GM12878 (cell line): ENCODE measurements around the gene SKIL. TPM values are rescaled to one million over a fixed set of nuclear protein-coding genes. Genes with fewer than 3 reads are reported as not detected.

Source experiments
- ATAC-seq: fragments of 200-7000 bp; cut with Tn5 transposase; 3 replicates; pipeline ENCODE4 v1.9.1; 2020; ENCODE audit warnings: mild to moderate bottlenecking, moderate library complexity
- BruUV-seq: library from RNA; stranded (reverse); fragments of 400-500 nt; replicated peaks from 2 replicates; lab custom pipeline; 2021; lab: Mats Ljungman, UMichigan
- CTCF ChIA-PET: fragments of 300-600 bp; sonication (Branson Sonifier 250); formaldehyde crosslinking; extraction: SDS; loops from one replicate; lab custom pipeline; 2021; ENCODE audit warnings: inconsistent platforms; lab: Yijun Ruan, JAX
- POLR2A ChIA-PET: fragments of 350-600 bp; formaldehyde crosslinking; extraction: SDS; loops from one replicate; lab custom pipeline; 2021; ENCODE audit warnings: inconsistent platforms; lab: Charles Lee
- RAD21 ChIA-PET: fragments of 300-600 bp; sonication (Branson Sonifier 250); formaldehyde crosslinking; loops from one replicate; lab custom pipeline; 2023; ENCODE audit warnings: antibody characterized with exemption; ENCODE audit not compliant: unreplicated experiment; lab: Charles Lee
- SMC1A ChIA-PET: fragments of 300-600 bp; sonication (Branson Sonifier 250); formaldehyde crosslinking; loops from one replicate; lab custom pipeline; 2023; ENCODE audit not compliant: unreplicated experiment, uncharacterized antibody; lab: Charles Lee
- DNase-seq: peaks from one replicate; pipeline ENCODE4 v3.0.0-alpha.2; 2011; ENCODE audit warnings: low read depth, low spot score
- FAIRE-seq: peaks from 3 replicates; lab custom pipeline; 2011; peaks lifted over from hg19 to GRCh38; lab: Jason Lieb, UNC
- H2AFZ ChIP-seq: 2 replicates; pipeline ENCODE4 v1.6.0; 2011; ENCODE audit warnings: low read depth, low read length, control low read depth; ENCODE audit not compliant: control insufficient read depth
- H3K27ac ChIP-seq: 2 replicates; pipeline ENCODE4 v1.5.1; 2011; ENCODE audit warnings: control low read depth; ENCODE audit not compliant: control insufficient read depth, insufficient read depth
- H3K27me3 ChIP-seq, 2 experiments: replicated peaks in 1 of 2; 2 replicates each; pipeline versions ENCODE4 v1.6.0 to v1.6.1; 2011; ENCODE audit warnings: low read length in 1 of 2; ENCODE audit not compliant: control insufficient read depth in 2 of 2, insufficient read depth in 2 of 2
- H3K36me3 ChIP-seq, 2 experiments: 2 replicates each; pipeline ENCODE4 v1.5.1; 2011; ENCODE audit warnings: low read length in 1 of 2; ENCODE audit not compliant: control insufficient read depth in 2 of 2, insufficient read depth in 2 of 2
- H3K4me1 ChIP-seq: 2 replicates; pipeline ENCODE4 v1.6.1; 2011; ENCODE audit warnings: mild to moderate bottlenecking, low read length, moderate library complexity, mixed read lengths; ENCODE audit not compliant: control insufficient read depth, insufficient read depth
- H3K4me2 ChIP-seq: 2 replicates; pipeline ENCODE4 v1.6.0; 2011; ENCODE audit warnings: control low read depth; ENCODE audit not compliant: control insufficient read depth, insufficient read depth
- H3K4me3 ChIP-seq: fragments of 200-600 bp; sonication (generic); 2 replicates; pipeline ENCODE4 v1.5.1; 2016
- H3K79me2 ChIP-seq: 2 replicates; pipeline ENCODE4 v1.6.0; 2011; ENCODE audit warnings: low read length; ENCODE audit not compliant: control insufficient read depth, insufficient read depth
- H3K9ac ChIP-seq: 2 replicates; pipeline ENCODE4 v1.8.0; 2011; ENCODE audit warnings: low read length, control low read depth, mixed read lengths; ENCODE audit not compliant: control insufficient read depth, insufficient read depth
- H3K9me3 ChIP-seq: replicated peaks from 3 replicates; pipeline ENCODE4 v1.5.1; 2011; ENCODE audit warnings: mild to moderate bottlenecking, low read length; ENCODE audit not compliant: control insufficient read depth, insufficient read depth
- H4K20me1 ChIP-seq: 2 replicates; pipeline ENCODE4 v1.6.0; 2011; ENCODE audit not compliant: control insufficient read depth, insufficient read depth
- BRCA1 ChIP-seq: IDR thresholded peaks from 2 replicates; pipeline ENCODE4 v1.6.1; 2011; ENCODE audit warnings: low read depth, low read length, improper control_type of control experiment
- CEBPB ChIP-seq, 2 experiments: fragments of 150-350 bp in 1 of 2; IDR thresholded peaks; 2 replicates each; pipeline ENCODE4 v1.6.1; 2012 to 2014; ENCODE audit warnings: low read depth in 2 of 2, low read length in 2 of 2, borderline replicate concordance in 1 of 2, inconsistent platforms in 1 of 2
- CHD1 ChIP-seq: IDR thresholded peaks from 2 replicates; pipeline ENCODE4 v1.6.1; 2012; ENCODE audit warnings: low read depth, low read length, improper control_type of control experiment
- CREM ChIP-seq: IDR thresholded peaks from 2 replicates; pipeline ENCODE4 v1.6.1; 2014; ENCODE audit warnings: antibody characterized with exemption, low read depth
- KDM1A ChIP-seq: fragments of 200-600 bp; sonication (generic); IDR thresholded peaks from 2 replicates; pipeline ENCODE4 v1.6.1; 2016; ENCODE audit warnings: borderline replicate concordance
- NR2C1 ChIP-seq: fragments of 450-650 bp; IDR thresholded peaks from 2 replicates; pipeline ENCODE4 v1.6.1; 2017; ENCODE audit warnings: antibody characterized with exemption, mild to moderate bottlenecking, moderate library complexity
- POU2F2 ChIP-seq: IDR thresholded peaks from 3 replicates; pipeline ENCODE4 v1.6.1; 2011; ENCODE audit warnings: low read depth, mild to moderate bottlenecking, low read length, borderline replicate concordance
- RAD21 ChIP-seq: IDR thresholded peaks from 2 replicates; pipeline ENCODE4 v1.6.1; 2011; ENCODE audit warnings: mild to moderate bottlenecking, low read depth, low read length, moderate library complexity; ENCODE audit not compliant: insufficient read depth
- RCOR1 ChIP-seq: conservative IDR thresholded peaks from 2 replicates; pipeline ENCODE4 v1.6.1; 2012; ENCODE audit warnings: low read depth, low read length, improper control_type of control experiment
- SRF ChIP-seq, 2 experiments: IDR thresholded peaks; 2 replicates each; pipeline ENCODE4 v1.6.1; 2011; ENCODE audit warnings: low read depth in 2 of 2, low read length in 2 of 2, mild to moderate bottlenecking in 1 of 2, moderate library complexity in 1 of 2
- WGBS: methylation state at CpG from one replicate; pipeline ENCODE4 v1.1.6; 2016; ENCODE audit warnings: low lambda C conversion rate; ENCODE audit not compliant: insufficient replicate concordance, insufficient coverage; ENCODE audit errors: missing lambda C conversion rate; 5-methylcytosine and 5-hydroxymethylcytosine counted together
- in situ Hi-C: fragments of 300-500 bp; cut with MboI; formaldehyde crosslinking; loops from 9 replicates; pipeline ENCODE4 v1.14.3; 2018; ENCODE audit warnings: mixed read lengths
- intact Hi-C: fragments of 100-400 bp; cut with micrococcal nuclease; formaldehyde crosslinking; loops from one replicate; pipeline ENCODE4 v1.14.2; 2022; ENCODE audit not compliant: unreplicated experiment
- polyA plus RNA-seq, 11 experiments: library from polyadenylated mRNA; depleted of rRNA in 4 of 11; unstranded in 6 of 11; stranded (reverse) in 5 of 11; fragments of >200 nt; fragmentation: Nextera tagmentation in 4 of 11; fragmentation: Illumina TruSeq in 1 of 11; extraction: Ambion mirVana in 4 of 11; extraction: Trizol in 1 of 11; gene quantifications; 1 replicate in 1 of 11; 2 replicates in 10 of 11; pipeline versions ENCODE4 v1.2.1 to v1.2.3, GENCODE V29; 2011 to 2016; ENCODE audit warnings: inconsistent platforms in 2 of 11, missing spikeins in 2 of 11, low read depth in 1 of 11
- total RNA-seq, 4 experiments: library from RNA; depleted of rRNA in 3 of 4; stranded (reverse); fragments of >200 nt in 3 of 4; fragmentation: Illumina TruSeq in 1 of 4; extraction: Trizol in 1 of 4; gene quantifications; 2 replicates each; pipeline versions ENCODE4 v1.2.1 to v1.2.3, GENCODE V29; 2013 to 2021
- TF ChIP-seq, protein P1 (sequence below): fragments of 450-650 bp; IDR thresholded peaks from 2 replicates; pipeline ENCODE4 v1.6.1; 2016; ENCODE audit warnings: mild to moderate bottlenecking, moderate library complexity, borderline replicate concordance
- TF ChIP-seq, protein P2 (sequence below): IDR thresholded peaks from 2 replicates; pipeline ENCODE4 v1.6.1; 2012; ENCODE audit warnings: mild to moderate bottlenecking, low read depth, low read length
- TF ChIP-seq, protein P3 (sequence below): fragments of 450-650 bp; IDR thresholded peaks from 2 replicates; pipeline ENCODE4 v1.6.1; 2016; ENCODE audit warnings: mild to moderate bottlenecking

Gene SKIL
- total and polyA plus RNA-seq, 10 of the 15 experiments (the other 5 are each of a cell fraction or from before 2014, with no cell fraction given), result 2.7 to 14.8 (median 6.7) TPM

DNA sequence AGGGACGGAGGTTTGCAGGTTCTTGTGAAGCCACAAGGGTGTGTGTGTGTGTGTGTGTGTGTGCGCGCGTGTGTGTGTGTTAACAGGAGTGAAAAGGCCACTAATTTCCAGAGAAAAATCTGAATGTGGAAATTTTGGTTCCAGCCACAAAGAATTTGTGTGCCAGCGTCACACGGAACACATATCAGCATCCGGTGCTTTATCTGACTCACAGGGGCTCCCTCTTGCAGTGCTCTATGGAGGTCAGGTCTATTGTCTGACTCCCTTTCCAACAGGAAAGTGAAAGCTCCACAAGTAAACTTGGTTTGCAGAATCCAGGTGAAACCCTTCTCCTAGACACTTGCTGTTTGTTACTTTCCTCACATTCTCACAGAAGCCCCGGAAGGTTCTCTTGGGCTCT, 67.4 kb downstream of the SKIL start (continued):
- no peak for TF ChIP-seq NR2C1
- no peak for TF ChIP-seq CREM
- TF ChIP-seq, protein P1, sequence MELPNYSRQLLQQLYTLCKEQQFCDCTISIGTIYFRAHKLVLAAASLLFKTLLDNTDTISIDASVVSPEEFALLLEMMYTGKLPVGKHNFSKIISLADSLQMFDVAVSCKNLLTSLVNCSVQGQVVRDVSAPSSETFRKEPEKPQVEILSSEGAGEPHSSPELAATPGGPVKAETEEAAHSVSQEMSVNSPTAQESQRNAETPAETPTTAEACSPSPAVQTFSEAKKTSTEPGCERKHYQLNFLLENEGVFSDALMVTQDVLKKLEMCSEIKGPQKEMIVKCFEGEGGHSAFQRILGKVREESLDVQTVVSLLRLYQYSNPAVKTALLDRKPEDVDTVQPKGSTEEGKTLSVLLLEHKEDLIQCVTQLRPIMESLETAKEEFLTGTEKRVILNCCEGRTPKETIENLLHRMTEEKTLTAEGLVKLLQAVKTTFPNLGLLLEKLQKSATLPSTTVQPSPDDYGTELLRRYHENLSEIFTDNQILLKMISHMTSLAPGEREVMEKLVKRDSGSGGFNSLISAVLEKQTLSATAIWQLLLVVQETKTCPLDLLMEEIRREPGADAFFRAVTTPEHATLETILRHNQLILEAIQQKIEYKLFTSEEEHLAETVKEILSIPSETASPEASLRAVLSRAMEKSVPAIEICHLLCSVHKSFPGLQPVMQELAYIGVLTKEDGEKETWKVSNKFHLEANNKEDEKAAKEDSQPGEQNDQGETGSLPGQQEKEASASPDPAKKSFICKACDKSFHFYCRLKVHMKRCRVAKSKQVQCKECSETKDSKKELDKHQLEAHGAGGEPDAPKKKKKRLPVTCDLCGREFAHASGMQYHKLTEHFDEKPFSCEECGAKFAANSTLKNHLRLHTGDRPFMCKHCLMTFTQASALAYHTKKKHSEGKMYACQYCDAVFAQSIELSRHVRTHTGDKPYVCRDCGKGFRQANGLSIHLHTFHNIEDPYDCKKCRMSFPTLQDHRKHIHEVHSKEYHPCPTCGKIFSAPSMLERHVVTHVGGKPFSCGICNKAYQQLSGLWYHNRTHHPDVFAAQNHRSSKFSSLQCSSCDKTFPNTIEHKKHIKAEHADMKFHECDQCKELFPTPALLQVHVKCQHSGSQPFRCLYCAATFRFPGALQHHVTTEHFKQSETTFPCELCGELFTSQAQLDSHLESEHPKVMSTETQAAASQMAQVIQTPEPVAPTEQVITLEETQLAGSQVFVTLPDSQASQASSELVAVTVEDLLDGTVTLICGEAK, result no peak
- TF ChIP-seq KDM1A, result no peak
- no peak for TF ChIP-seq BRCA1

DNA sequence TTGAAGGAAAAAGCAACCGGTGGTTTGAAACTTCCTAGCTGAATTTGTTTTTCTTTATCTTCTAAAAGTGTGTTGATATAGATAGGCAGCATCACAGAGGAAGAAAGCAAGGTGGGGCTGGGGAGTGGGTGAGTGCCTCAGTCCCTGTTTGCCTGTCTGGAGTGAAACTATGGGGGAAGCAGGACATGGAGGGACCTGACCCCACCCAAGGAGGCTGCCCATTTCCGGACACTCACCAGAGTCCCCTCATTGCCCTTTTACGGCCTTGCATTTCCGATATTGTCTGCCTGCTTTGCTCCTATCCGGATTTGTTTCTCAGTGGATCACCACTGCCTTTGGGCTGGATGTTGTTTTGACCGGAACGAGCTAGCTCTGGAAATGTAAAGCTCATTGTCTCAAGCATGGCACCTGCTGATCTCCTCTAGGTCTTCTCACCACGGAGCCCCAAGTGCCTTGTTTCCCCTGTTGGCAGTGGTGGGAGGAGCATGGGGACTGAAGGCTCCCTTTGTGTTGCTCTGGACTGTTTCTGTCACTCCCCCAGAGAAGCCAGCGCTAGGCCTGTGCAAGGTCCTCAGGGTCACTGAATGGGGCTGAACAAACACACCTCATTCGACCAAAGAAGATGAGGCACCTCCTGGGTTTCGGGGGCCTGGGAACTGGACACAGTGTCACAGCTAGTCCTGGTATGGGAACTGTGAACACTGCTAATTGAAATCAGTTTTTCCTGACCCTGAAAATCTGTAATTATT, 68.2 kb downstream of the SKIL start:
- CTCF ChIA-PET, result interaction anchor here (2.0 kb wide), 1 partner anchor 12 kb away, joined by 8 read pairs; no protein-coding TSS in a partner anchor
- Histone ChIP-seq H3K27ac (no peak overlapping the region), H3K4me3 (no peak overlapping the region), H4K20me1 (no peaks in the 10 kb centered on the region; the same call in 1 of the 2 replicates), H3K9me3 (no peaks in the 10 kb centered on the region), H3K36me3 (no peaks in the 10 kb centered on the region), H3K27me3 (no peaks in the 10 kb centered on the region; a peak in 1 of 4 replicates), H3K4me2 (no peak overlapping the region), H3K79me2 (no peaks in the 10 kb centered on the region), H3K4me1 (peaks cover 16% of the 10 kb centered on the region), H3K9ac (no peak overlapping the region), H2AFZ (no peak overlapping the region)
- FAIRE-seq (no peak), DNase-seq (no peak), ATAC-seq (0 out of 3 replicates have a peak, but pooled peaks have one; percentile 20)
- no TSS peak for BruUV-seq
- 61% methylated on average over 11 of the region's 11 CpGs for WGBS
- SMC1A ChIA-PET, result interaction anchor here (0.8 to 1.3 kb wide), 3 partner anchors 10 to 49 kb away, joined by 3 read pairs; no protein-coding TSS in a partner anchor
- intact Hi-C loops (loop anchor here (5.0 kb wide), 1 partner anchor 207 kb away; no protein-coding TSS in a partner anchor), in situ Hi-C loops (no loop called here)
- RAD21 ChIA-PET, result no interaction called here
- POLR2A ChIA-PET, result no interaction called here
- TF ChIP-seq, protein P2, sequence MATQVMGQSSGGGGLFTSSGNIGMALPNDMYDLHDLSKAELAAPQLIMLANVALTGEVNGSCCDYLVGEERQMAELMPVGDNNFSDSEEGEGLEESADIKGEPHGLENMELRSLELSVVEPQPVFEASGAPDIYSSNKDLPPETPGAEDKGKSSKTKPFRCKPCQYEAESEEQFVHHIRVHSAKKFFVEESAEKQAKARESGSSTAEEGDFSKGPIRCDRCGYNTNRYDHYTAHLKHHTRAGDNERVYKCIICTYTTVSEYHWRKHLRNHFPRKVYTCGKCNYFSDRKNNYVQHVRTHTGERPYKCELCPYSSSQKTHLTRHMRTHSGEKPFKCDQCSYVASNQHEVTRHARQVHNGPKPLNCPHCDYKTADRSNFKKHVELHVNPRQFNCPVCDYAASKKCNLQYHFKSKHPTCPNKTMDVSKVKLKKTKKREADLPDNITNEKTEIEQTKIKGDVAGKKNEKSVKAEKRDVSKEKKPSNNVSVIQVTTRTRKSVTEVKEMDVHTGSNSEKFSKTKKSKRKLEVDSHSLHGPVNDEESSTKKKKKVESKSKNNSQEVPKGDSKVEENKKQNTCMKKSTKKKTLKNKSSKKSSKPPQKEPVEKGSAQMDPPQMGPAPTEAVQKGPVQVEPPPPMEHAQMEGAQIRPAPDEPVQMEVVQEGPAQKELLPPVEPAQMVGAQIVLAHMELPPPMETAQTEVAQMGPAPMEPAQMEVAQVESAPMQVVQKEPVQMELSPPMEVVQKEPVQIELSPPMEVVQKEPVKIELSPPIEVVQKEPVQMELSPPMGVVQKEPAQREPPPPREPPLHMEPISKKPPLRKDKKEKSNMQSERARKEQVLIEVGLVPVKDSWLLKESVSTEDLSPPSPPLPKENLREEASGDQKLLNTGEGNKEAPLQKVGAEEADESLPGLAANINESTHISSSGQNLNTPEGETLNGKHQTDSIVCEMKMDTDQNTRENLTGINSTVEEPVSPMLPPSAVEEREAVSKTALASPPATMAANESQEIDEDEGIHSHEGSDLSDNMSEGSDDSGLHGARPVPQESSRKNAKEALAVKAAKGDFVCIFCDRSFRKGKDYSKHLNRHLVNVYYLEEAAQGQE, result no peak
- TF ChIP-seq RAD21, result no peak
- no peak for TF ChIP-seq POU2F2
- TF ChIP-seq BRCA1, result no peak
- TF ChIP-seq SRF (IDR thresholded peaks at IDR 0.05; ENCODE audit: low read depth in 2 of 2, low read length in 2 of 2), result no peak
- no peak for TF ChIP-seq CHD1
- TF ChIP-seq, protein P3, sequence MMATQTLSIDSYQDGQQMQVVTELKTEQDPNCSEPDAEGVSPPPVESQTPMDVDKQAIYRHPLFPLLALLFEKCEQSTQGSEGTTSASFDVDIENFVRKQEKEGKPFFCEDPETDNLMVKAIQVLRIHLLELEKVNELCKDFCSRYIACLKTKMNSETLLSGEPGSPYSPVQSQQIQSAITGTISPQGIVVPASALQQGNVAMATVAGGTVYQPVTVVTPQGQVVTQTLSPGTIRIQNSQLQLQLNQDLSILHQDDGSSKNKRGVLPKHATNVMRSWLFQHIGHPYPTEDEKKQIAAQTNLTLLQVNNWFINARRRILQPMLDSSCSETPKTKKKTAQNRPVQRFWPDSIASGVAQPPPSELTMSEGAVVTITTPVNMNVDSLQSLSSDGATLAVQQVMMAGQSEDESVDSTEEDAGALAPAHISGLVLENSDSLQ, result no peak
- TF ChIP-seq RCOR1, result no peak
- TF ChIP-seq CEBPB (IDR thresholded peaks at IDR 0.05; ENCODE audit: borderline replicate concordance in 1 of 2, low read depth in 2 of 2, low read length in 2 of 2), result no peak
